HL-60 (cell line): Measurements from ENCODE around the gene IL4I1.

Experiments
- CTCF ChIP-seq: IDR thresholded peaks from one replicate; pipeline ENCODE4 v1.5.1; 2011; ENCODE audit warnings: low read length, control low read depth, inconsistent platforms; ENCODE audit not compliant: insufficient read depth
- POLR2AphosphoS5 ChIP-seq: IDR thresholded peaks from 2 replicates; pipeline ENCODE4 v1.6.1; 2012; ENCODE audit warnings: low read depth
- REST ChIP-seq: IDR thresholded peaks from 2 replicates; pipeline ENCODE4 v1.6.1; 2012; ENCODE audit warnings: low read depth; ENCODE audit not compliant: insufficient replicate concordance
- SPI1 ChIP-seq: IDR thresholded peaks from 2 replicates; pipeline ENCODE4 v1.6.1; 2012; ENCODE audit warnings: low read depth, mild to moderate bottlenecking, borderline replicate concordance

GRCh38 chr19:49880162-49880869, 16.4 kb downstream of the IL4I1 start:
- TF ChIP-seq POLR2AphosphoS5 (no peak), CTCF (no peak), SPI1 (no peak), REST (no peak)
